Epithelial cell of proximal tubule (primary cell): Measurements from ENCODE around the gene TPP1. TPM values are rescaled to one million over a fixed set of nuclear protein-coding genes. Genes with fewer than 3 reads are reported as not detected.

Experiments
- DNase-seq: peaks from one replicate; pipeline ENCODE4 v3.0.0-alpha.2; 2011; ENCODE audit warnings: low read depth
- H3K4me3 ChIP-seq: 2 replicates; pipeline ENCODE4 v1.5.1; 2011; ENCODE audit warnings: low read depth, mild to moderate bottlenecking, low read length
- CTCF ChIP-seq: conservative IDR thresholded peaks from 2 replicates; pipeline ENCODE4 v1.5.1; 2012; ENCODE audit warnings: low read depth, mild to moderate bottlenecking, low read length
- total RNA-seq: library from RNA; depleted of rRNA; stranded (reverse); fragments of >200 nt; gene quantifications from 2 replicates; pipeline ENCODE4 v1.2.3, GENCODE V29; 2015

The TPP1 gene
- total RNA-seq, 1 donor from 2014 or later: 15.4 TPM

- no peak overlapping the region for H3K4me3 ChIP-seq
- TF ChIP-seq CTCF: no peak
- DNase-seq: no peak
These were observed 32.5 kb downstream of the TPP1 start for GRCh38 chr11:6586434-6587359.

GRCh38 chr11:6584528-6584927, 34.7 kb downstream of the TPP1 start:
- no peak for DNase-seq
- H3K4me3 ChIP-seq: no peak overlapping the region
- TF ChIP-seq CTCF: no peak

- TF ChIP-seq CTCF: no peak
- no peak overlapping the region for H3K4me3 ChIP-seq
- no peak for DNase-seq
These were observed 35.6 kb downstream of the TPP1 start for GRCh38 chr11:6583584-6583983.

- H3K4me3 ChIP-seq: no peak overlapping the region
- DNase-seq: no peak
- no peak for TF ChIP-seq CTCF
These were observed 39.5 kb downstream of the TPP1 start for GRCh38 chr11:6579681-6580080.

GRCh38 chr11:6578134-6578533, 41.1 kb downstream of the TPP1 start:
- no peak for DNase-seq
- H3K4me3 ChIP-seq: no peak overlapping the region
- no peak for TF ChIP-seq CTCF

GRCh38 chr11:6576471-6577373, 42.5 kb downstream of the TPP1 start:
- H3K4me3 ChIP-seq: no peak overlapping the region
- no peak for DNase-seq
- no peak for TF ChIP-seq CTCF
